HEK293 (cell line): ENCODE results near the gene XYLT2.

Experiments used
- CTCF ChIA-PET: fragments of 350-600 bp; formaldehyde crosslinking; extraction: SDS; loops from one replicate; lab custom pipeline; 2021; ENCODE audit warnings: antibody characterized with exemption; lab: Yijun Ruan, JAX
- POLR2A ChIA-PET: fragments of 300-600 bp; formaldehyde crosslinking; extraction: SDS; loops from one replicate; lab custom pipeline; 2020; ENCODE audit warnings: antibody characterized with exemption, inconsistent platforms; lab: Yijun Ruan, JAX
- H3K27ac ChIP-seq: fragments of 200-500 bp; sonication (Bioruptor generic); 2 replicates; pipeline ENCODE4 v1.5.1; 2014; ENCODE audit warnings: low read depth, low read length, control low read depth, inconsistent platforms; ENCODE audit errors: extremely low read depth
- H3K36me3 ChIP-seq, 2 experiments: fragments of 200-500 bp in 1 of 2; sonication (Bioruptor generic) in 1 of 2; 1 replicate in 1 of 2; 2 replicates in 1 of 2; pipeline ENCODE4 v1.5.1; 2014 to 2017; ENCODE audit warnings: inconsistent platforms in 2 of 2, low read length in 2 of 2; ENCODE audit not compliant: control insufficient read depth in 2 of 2, insufficient read depth in 1 of 2
- H3K4me1 ChIP-seq: fragments of 200-500 bp; sonication (Bioruptor generic); 2 replicates; pipeline ENCODE4 v1.5.1; 2014; ENCODE audit warnings: mild to moderate bottlenecking, low read length, inconsistent platforms; ENCODE audit not compliant: control insufficient read depth, insufficient read depth
- H3K4me3 ChIP-seq: 2 replicates; pipeline ENCODE4 v1.5.1; 2011; ENCODE audit warnings: low read depth, mild to moderate bottlenecking, control low read depth, low read length, moderate library complexity
- H3K9me3 ChIP-seq: fragments of 200-500 bp; sonication (Bioruptor generic); 2 replicates; pipeline ENCODE4 v1.5.1; 2014; ENCODE audit warnings: low read depth, low read length, inconsistent platforms; ENCODE audit not compliant: control insufficient read depth, insufficient read depth
- CTCF ChIP-seq: fragments of 450-650 bp; formaldehyde crosslinking; IDR thresholded peaks from 2 replicates; pipeline ENCODE4 v1.5.1; 2016; ENCODE audit warnings: missing biosample characterization, missing genetic modification characterization
- GLIS1 ChIP-seq: fragments of 450-650 bp; formaldehyde crosslinking; IDR thresholded peaks from 2 replicates; pipeline ENCODE4 v1.5.1; 2016; ENCODE audit warnings: missing biosample characterization, missing genetic modification characterization
- TSHZ1 ChIP-seq: fragments of 450-650 bp; formaldehyde crosslinking; IDR thresholded peaks from 2 replicates; pipeline ENCODE4 v1.5.1; 2016; ENCODE audit warnings: missing biosample characterization, missing genetic modification characterization, borderline replicate concordance
- ZBTB26 ChIP-seq: fragments of 450-650 bp; formaldehyde crosslinking; optimal IDR thresholded peaks from 2 replicates; pipeline ENCODE3; 2016; ENCODE audit warnings: missing biosample characterization, mild to moderate bottlenecking, missing genetic modification characterization
- ZBTB7A ChIP-seq: fragments of 450-650 bp; formaldehyde crosslinking; IDR thresholded peaks from 2 replicates; pipeline ENCODE4 v1.5.1; 2016; ENCODE audit warnings: low read depth, missing biosample characterization, missing genetic modification characterization
- ZFP69B ChIP-seq: fragments of 450-650 bp; formaldehyde crosslinking; IDR thresholded peaks from 2 replicates; pipeline ENCODE4 v1.5.1; 2016; ENCODE audit warnings: missing biosample characterization, missing genetic modification characterization
- ZNF140 ChIP-seq: fragments of 450-650 bp; formaldehyde crosslinking; IDR thresholded peaks from 2 replicates; pipeline ENCODE4 v1.5.1; 2016; ENCODE audit warnings: missing biosample characterization, missing genetic modification characterization
- ZNF202 ChIP-seq: fragments of 450-650 bp; formaldehyde crosslinking; IDR thresholded peaks from 2 replicates; pipeline ENCODE4 v1.5.1; 2016; ENCODE audit warnings: missing biosample characterization, missing genetic modification characterization, borderline replicate concordance
- ZNF341 ChIP-seq: fragments of 450-650 bp; formaldehyde crosslinking; IDR thresholded peaks from 2 replicates; pipeline ENCODE4; 2016; ENCODE audit warnings: low read depth, missing biosample characterization, missing genetic modification characterization
- ZNF366 ChIP-seq: fragments of 450-650 bp; formaldehyde crosslinking; conservative IDR thresholded peaks from 2 replicates; pipeline ENCODE4 v1.5.1; 2016; ENCODE audit warnings: missing biosample characterization, missing genetic modification characterization
- ZNF548 ChIP-seq: fragments of 450-650 bp; formaldehyde crosslinking; IDR thresholded peaks from 2 replicates; pipeline ENCODE4 v1.5.1; 2016; ENCODE audit warnings: missing biosample characterization, missing genetic modification characterization
- ZNF561 ChIP-seq: fragments of 450-650 bp; IDR thresholded peaks from 2 replicates; pipeline ENCODE4 v1.5.1; 2018; ENCODE audit warnings: missing biosample characterization, missing genetic modification characterization, borderline replicate concordance
- ZNF596 ChIP-seq: fragments of 450-650 bp; IDR thresholded peaks from 2 replicates; pipeline ENCODE4 v1.5.0; 2018; ENCODE audit warnings: missing biosample characterization, mild to moderate bottlenecking, missing genetic modification characterization, moderate library complexity
- ZNF610 ChIP-seq: fragments of 450-650 bp; formaldehyde crosslinking; IDR thresholded peaks from 2 replicates; pipeline ENCODE4 v1.5.1; 2016; ENCODE audit warnings: missing biosample characterization, missing genetic modification characterization, borderline replicate concordance
- ZNF658 ChIP-seq: fragments of 450-650 bp; formaldehyde crosslinking; IDR thresholded peaks from 2 replicates; pipeline ENCODE4; 2016; ENCODE audit warnings: missing biosample characterization, missing genetic modification characterization
- ZNF701 ChIP-seq: fragments of 450-650 bp; formaldehyde crosslinking; IDR thresholded peaks from 2 replicates; pipeline ENCODE4 v1.5.1; 2016; ENCODE audit warnings: missing biosample characterization, missing genetic modification characterization
- ZNF747 ChIP-seq: fragments of 450-650 bp; formaldehyde crosslinking; IDR thresholded peaks from 2 replicates; pipeline ENCODE4 v1.5.1; 2016; ENCODE audit warnings: missing biosample characterization, missing genetic modification characterization
- ZNF76 ChIP-seq: fragments of 450-650 bp; formaldehyde crosslinking; IDR thresholded peaks from 2 replicates; pipeline ENCODE4; 2016; ENCODE audit warnings: low read depth, missing biosample characterization, missing genetic modification characterization, borderline replicate concordance
- TF ChIP-seq, protein P1 (sequence below): fragments of 450-650 bp; formaldehyde crosslinking; IDR thresholded peaks from 2 replicates; pipeline ENCODE4 v1.5.1; 2016; ENCODE audit warnings: missing biosample characterization, missing genetic modification characterization

XYLT2 gene

DNA sequence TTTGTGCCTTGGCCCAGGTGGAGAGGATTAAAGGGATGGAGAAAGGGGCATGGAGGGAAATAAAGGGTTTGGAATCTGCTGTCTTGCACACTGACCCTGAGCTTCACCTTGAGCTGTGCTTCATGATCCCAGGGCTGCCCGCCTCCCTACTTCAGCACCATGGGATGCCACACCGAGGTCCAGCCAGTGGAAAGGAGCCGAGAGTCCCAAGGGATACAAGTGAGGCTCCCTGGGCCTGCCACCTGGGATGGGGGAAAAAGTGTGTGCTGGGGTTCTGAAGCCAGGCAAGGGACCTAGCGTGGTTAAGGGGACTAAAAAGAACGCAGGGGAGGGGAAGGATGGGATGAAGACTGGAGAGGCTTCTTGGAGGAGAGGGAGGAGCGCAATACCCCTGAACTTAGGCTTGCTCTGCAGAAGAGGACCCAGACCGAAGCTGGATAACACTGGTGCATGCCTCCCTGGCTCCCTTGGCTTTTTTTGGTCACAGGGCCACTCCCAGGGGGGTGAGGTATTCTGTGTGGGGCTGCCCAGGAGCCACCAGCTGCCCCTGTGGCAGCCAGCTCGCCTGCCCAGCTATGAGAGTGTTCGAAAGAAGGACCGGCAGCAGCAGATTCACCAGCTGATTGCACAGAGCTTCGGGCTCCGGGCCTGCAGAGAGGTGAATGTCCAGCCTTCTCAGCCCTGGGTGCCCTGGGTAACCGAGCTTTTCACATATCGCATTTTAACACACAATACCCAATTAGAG is 19.9 kb downstream of the XYLT2 start:
- Histone ChIP-seq H3K27ac (no peak overlapping the region), H3K4me3 (no peak overlapping the region), H3K9me3 (no peaks in the 10 kb centered on the region), H3K4me1 (0 out of 2 replicates have a peak, but pooled peaks cover 5% of the 10 kb centered on the region), H3K36me3 (peaks cover 28 to 80% of the 10 kb centered on the region in 2 experiments)
- ChIA-PET POLR2A (interaction anchor here (0.6 to 1.6 kb wide), 5 partner anchors 8 to 720 kb away, joined by 3 to 6 read pairs (median 4); partner anchors contain the start of genes EME1 and MRPL27), CTCF (interaction anchor here (0.6 to 5.5 kb wide), 2 partner anchors 32 to 135 kb away, joined by 3 to 54 read pairs; partner anchors contain the start of gene LRRC59)
- peak; percentile 62 for TF ChIP-seq GLIS1 (tag by site-specific recombination)
- no peak for TF ChIP-seq ZNF140

- Histone ChIP-seq H3K27ac (no peak overlapping the region), H3K36me3 (peaks cover 28 to 77% of the 10 kb centered on the region in 2 experiments)
- POLR2A ChIA-PET: interaction anchor here (1.3 kb wide), 1 partner anchor 30 kb away, joined by 3 read pairs; the partner anchor contains the start of gene LRRC59
These were observed 21.5 kb downstream of the XYLT2 start for GRCh38 chr17:50367401-50367800.

More at GRCh38 chr17:50367401-50367800, 21.5 kb downstream of the XYLT2 start:
- Histone ChIP-seq H3K9me3 (no peaks in the 10 kb centered on the region), H3K4me3 (no peak overlapping the region), H3K4me1 (peaks cover 13% of the 10 kb centered on the region)
- CTCF ChIA-PET: interaction anchor here (2.5 kb wide), 1 partner anchor 30 kb away, joined by 14 read pairs; the partner anchor contains the start of gene LRRC59
- TF ChIP-seq ZNF747 (no peak), ZNF548 (tag by site-specific recombination) (no peak), CTCF (tag by site-specific recombination) (no peak), ZNF610 (tag by site-specific recombination) (no peak), TSHZ1 (no peak), ZNF366 (tag by site-specific recombination) (no peak), ZNF658 (no peak), ZNF561 (no peak), ZBTB7A (tag by site-specific recombination) (no peak), ZNF701 (tag by site-specific recombination) (no peak), ZFP69B (tag by site-specific recombination) (no peak), ZNF202 (tag by site-specific recombination) (no peak), ZNF76 (tag by site-specific recombination) (no peak), ZBTB26 (no peak), ZNF341 (tag by site-specific recombination) (no peak), ZNF596 (no peak)
- TF ChIP-seq, protein P1, sequence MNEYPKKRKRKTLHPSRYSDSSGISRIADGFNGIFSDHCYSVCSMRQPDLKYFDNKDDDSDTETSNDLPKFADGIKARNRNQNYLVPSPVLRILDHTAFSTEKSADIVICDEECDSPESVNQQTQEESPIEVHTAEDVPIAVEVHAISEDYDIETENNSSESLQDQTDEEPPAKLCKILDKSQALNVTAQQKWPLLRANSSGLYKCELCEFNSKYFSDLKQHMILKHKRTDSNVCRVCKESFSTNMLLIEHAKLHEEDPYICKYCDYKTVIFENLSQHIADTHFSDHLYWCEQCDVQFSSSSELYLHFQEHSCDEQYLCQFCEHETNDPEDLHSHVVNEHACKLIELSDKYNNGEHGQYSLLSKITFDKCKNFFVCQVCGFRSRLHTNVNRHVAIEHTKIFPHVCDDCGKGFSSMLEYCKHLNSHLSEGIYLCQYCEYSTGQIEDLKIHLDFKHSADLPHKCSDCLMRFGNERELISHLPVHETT (tag by site-specific recombination): no peak
